NCI-H748 (cell line): ENCODE measurements around the gene SLAIN2.

Experiments used
- DNase-seq: peaks from one replicate; lab custom pipeline; 2025; ENCODE audit not compliant: unreplicated experiment; lab: John Stamatoyannopoulos, UW

Gene SLAIN2

DNA sequence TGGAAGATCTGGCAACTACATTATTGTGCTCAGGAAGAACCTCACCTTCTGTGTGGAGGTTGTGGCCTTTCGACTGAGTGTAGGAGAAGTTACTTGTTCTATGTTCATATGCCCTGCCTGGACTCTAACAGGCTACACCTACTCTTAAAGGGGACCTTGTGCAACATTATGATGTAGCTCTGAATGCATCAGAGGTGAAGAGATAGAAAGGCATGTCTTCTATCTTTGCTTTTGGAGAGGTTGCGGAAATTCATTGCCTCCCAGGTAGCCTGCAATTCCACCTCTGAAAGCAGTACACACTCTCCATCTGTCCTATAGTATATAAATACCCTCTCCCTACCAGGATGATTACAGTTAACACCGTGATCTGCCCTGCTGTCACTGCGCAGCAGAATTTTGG, 7.1 kb upstream of the SLAIN2 start:
- no peak for DNase-seq

DNA sequence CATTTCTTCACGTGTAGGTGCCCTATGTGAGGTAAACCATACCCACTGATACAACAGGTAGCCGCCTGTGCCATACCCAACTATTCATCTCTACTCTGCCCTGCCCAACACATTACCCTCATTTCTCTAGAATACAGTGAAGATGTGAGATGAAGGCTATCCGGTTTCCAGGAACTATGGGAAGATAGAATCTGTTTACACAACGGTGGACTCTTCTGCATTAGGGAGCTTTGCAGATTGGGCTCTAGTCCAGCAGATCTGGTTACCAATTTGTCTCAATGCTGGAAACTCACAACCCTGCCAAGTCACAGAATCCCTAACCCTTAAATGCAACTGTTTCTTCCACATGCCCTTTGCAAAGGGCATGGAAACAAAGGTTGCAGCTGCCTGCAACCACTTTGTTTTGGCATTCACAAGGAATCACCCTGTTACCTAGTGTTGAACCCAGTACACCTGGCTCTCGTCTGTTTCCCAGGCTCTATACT, 6.4 kb upstream of the SLAIN2 start:
- peak; percentile 2 for DNase-seq

- DNase-seq, result no peak
Measured at GRCh38 chr4:48336146-48336870, 5.0 kb upstream of the SLAIN2 start.

DNA sequence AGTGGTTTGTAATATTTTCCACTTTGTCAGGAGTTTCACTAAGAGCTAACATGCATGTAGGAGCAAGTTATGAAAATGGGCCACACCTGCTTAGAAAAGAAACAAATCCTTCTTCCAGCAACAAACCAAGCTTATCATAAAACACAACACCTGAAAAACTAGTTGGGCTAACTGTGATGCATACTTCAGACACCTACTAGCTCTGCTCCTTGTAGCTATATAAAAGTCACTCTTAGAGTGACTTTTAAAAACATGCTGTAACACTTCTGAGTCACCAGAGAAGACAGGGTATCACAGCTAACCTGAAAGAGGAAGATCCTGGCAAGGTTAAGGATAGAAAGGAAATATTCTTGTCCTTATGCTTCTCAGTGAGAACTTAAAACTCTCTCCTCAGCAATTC, 3.6 kb upstream of the SLAIN2 start:
- no peak for DNase-seq

- no peak for DNase-seq
Measured at GRCh38 chr4:48339642-48340041, 1.7 kb upstream of the SLAIN2 start.

DNA sequence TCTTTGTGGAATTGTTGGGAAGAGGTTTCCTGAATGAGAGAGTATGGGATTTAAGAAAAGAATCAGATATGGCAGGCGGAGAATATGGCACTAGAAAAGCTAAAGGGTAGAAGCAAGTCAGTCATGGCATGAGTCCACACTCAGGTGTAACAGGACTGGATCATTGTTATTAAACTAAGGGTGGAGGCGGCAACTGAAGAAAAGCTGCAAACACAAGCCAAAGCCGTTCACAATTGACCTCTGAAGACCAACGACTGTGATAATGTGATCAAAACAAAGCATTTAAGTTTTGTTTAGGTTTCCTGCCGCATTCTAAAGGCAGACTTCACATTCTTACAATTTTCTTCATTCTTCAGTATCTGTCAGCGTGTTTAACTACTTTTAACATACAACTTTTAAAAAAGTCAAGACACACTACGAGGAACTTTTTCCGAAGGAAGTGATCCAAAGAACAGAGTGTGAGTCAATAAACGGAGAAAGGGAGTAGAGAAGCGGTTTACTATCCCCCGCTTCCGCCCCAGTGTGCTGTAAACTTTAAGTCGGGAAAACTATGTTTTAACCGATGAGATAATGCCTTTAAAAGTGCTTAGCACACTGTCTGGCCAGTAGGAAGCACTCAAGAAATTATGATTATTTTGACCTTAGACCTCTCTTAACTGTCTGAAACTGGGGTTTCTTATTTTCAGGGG, 909 bp upstream of the SLAIN2 start:
- DNase-seq, result peak; percentile 26

DNA sequence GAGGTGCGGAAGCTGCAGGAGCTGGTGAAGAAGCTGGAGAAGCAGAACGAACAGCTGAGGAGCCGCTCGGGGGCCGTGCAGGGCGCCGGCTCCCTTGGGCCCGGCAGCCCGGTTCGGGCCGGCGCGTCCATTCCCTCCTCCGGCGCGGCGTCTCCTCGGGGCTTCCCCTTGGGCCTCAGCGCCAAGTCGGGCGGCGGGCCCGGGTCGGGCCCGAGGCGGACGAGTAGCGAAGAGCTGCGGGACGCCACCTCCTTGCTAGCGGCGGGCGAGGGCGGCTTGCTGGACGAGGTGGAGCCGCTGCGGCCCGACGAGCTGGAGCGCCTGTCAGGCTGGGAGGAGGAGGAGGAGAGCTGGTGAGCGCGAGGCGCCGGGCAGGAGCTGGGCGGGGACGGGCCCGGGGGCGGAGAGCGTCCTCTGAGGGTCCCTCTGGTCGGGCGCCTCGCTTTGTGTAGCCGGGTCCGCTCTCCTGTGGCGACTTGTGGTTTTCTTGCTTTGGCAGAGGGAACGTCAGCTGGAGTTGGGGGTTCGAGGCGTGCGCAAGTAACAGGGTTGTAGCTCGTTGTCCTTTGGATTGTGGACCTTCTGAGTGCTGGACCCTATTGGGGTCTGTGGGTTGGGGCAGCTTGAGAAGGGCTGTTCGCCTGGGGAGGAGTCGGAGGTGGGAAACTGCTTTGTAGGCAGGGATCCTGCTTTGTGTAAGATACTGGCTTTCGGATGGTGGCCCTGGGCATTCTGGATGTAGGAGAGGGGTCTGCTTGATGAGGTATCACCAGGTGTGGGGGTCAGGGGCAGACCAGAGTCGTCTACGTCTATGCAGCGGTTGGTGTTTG, 662 bp downstream of the SLAIN2 start:
- DNase-seq, result peak; percentile 51

DNA sequence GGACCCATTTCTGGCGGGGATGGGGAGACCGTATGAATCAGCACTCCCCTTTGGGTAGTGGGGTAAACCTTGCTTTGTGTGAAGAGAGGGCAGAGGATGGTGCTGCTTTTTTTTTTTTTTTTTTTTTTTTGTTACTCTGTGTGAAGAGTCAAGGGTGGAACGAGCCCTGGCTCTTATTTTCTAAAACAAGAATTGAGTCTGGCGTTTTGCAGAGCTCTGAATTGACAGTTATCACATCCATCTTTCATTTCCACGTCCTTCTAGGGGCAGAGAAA, 1.2 kb downstream of the SLAIN2 start:
- peak; percentile 27 for DNase-seq

- DNase-seq, result no peak
Measured at GRCh38 chr4:48343035-48343434, 1.7 kb downstream of the SLAIN2 start.

DNA sequence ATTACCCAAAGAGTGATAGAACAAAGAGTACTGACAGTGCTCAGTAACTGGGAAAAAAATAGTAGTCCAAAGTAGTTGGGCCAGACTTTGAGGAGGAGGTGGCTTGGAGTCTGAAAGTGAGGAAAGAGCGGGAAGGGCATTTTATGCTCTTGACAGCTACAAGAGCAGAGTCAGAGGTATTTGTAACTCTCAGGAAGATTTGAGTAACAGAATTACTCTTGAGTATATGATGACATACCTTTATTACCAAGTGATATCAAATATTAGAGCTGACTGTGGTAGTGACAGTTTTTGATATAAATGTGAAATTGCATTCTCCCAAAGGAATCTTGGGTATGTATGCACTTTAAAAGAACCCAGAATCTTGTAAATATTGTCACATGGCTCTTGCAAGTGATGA, 2.2 kb downstream of the SLAIN2 start:
- no peak for DNase-seq

GRCh38 chr4:48345542-48345941, 4.2 kb downstream of the SLAIN2 start:
- no peak for DNase-seq

DNA sequence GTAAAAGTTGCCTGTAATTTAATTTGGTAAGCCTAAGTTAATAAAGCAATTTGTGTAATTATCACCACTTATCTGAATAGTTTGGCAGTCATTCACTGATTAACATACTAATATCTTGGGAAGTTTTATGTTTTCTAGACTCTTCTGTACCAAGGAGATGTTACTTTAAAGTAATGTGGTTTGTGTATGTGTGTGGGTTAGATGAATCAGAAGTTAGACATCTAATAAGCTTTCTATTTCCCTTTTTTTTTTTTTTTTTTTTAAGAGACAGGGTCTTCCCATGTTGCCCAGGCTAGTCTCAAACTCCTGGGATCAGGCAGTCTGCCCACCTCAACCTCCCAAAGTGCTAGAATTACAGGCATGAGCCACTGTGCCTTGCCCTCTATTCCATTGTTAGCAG, 5.3 kb downstream of the SLAIN2 start:
- no peak for DNase-seq

DNA sequence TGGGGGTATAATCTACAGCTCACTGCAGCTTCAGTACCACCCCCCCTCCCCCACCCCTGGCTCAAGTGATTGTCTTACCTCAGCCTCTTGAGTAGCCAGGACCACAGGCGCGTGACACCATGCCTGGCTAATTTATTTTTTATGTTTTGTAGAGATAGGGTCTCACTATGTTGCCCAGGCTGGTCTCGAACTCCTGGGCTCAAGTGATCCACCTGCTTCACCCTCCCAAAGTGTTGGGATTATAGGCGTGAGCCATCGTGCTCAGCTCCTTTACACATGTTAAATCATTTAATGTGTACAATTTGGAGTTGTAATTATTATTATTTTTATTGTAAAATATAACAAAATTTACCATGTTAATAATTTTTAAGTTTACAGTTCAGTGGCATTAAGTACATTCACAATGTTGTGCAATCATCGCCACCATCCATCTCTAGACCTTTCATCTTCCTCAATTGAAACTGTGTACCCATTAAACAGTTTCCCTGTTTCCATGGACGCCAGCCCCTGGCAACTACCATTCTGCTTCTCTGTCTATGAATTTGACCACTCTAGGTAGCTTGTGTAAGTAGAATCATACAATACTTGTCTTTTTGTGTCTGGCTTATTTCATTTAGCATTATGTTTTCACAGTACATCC, 6.1 kb downstream of the SLAIN2 start:
- DNase-seq, result no peak

- DNase-seq, result no peak
Measured at GRCh38 chr4:48350871-48351270, 9.5 kb downstream of the SLAIN2 start.

- no peak for DNase-seq
Measured at GRCh38 chr4:48352793-48353192, 11.5 kb downstream of the SLAIN2 start.

DNA sequence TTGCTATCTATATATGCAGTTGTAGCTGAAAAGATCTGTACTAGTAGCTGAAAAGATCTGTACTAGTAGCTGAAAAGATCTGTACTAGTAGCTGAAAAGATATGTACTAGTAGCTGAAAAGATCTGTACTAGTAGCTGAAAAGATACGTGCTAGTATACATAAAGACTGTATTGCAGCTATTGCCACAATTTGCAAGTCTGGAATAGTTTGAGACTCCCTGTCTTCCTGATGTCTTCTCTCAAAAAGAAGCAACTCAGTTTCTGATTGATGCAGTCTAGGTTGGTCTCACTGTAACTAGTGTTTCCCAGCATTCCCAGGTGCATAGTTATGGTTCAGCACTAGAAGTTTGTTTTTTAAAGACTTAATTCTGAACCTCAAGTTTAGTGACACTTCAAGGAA, 15.0 kb downstream of the SLAIN2 start:
- DNase-seq, result no peak

GRCh38 chr4:48360285-48361011, 19.1 kb downstream of the SLAIN2 start:
- no peak for DNase-seq

- DNase-seq, result no peak
Measured at GRCh38 chr4:48361012-48361400, 19.7 kb downstream of the SLAIN2 start.

GRCh38 chr4:48366611-48367010, 25.3 kb downstream of the SLAIN2 start:
- DNase-seq, result no peak

GRCh38 chr4:48367016-48367415, 25.7 kb downstream of the SLAIN2 start:
- DNase-seq, result no peak

- no peak for DNase-seq
Measured at GRCh38 chr4:48368389-48368788, 27.1 kb downstream of the SLAIN2 start.
